ENCODE measurements around the gene CDC40. TPM values are rescaled to one million over a fixed set of nuclear protein-coding genes. Genes with fewer than 3 reads are reported as not detected.

CDC40 gene
- total RNA-seq, 1 experiment from 2014 or later: 26.2 TPM

GRCh38 chr6:110170081-110170480, 10.1 kb upstream of the CDC40 start:
- BruUV-seq (replicated peaks): no TSS peak
- H3K4me2 ChIP-seq (ENCODE audit: low read length): no peak overlapping the region
- no peak overlapping the region for H3K9ac ChIP-seq (ENCODE audit: low read length)
- ChIA-PET CTCF (no interaction called here), POLR2A (no interaction called here), RAD21 (ENCODE audit: low non-redundant PET in 1 of 2, low total read pairs in 2 of 2, uncharacterized antibody in 2 of 2, unreplicated experiment in 2 of 2) (no interaction called here)
- DNase-seq (ENCODE audit: low read depth, low spot score) (no peak), ATAC-seq (no peak)
- no peak overlapping the region for H2AFZ ChIP-seq (ENCODE audit: low read depth, low read length, poor library complexity, severe bottlenecking)
- no peaks in the 10 kb centered on the region for H3K27me3 ChIP-seq (ENCODE audit: insufficient read depth, low read length)
- peaks cover 6% of the 10 kb centered on the region; the same call in 1 of the 2 replicates for H4K20me1 ChIP-seq (ENCODE audit: insufficient read depth)
- H3K9me2 ChIP-seq (ENCODE audit: insufficient read depth): no peaks in the 10 kb centered on the region
- no peak for TF ChIP-seq MAX (IDR thresholded peaks at IDR 0.05)
- TF ChIP-seq POLR2AphosphoS5 (IDR thresholded peaks at IDR 0.05; ENCODE audit: low read depth, low read length): no peak
- no peak for TF ChIP-seq CEBPB (IDR thresholded peaks at IDR 0.05; ENCODE audit: low read depth)
- no peak for TF ChIP-seq REST (IDR thresholded peaks at IDR 0.05; ENCODE audit: low read depth)
- TF ChIP-seq ELF1 (IDR thresholded peaks at IDR 0.05; ENCODE audit: borderline replicate concordance, low read depth): no peak
- TF ChIP-seq EZH2phosphoT487 (IDR thresholded peaks at IDR 0.05; ENCODE audit: borderline replicate concordance): no peak
- no peak for TF ChIP-seq SP1 (IDR thresholded peaks at IDR 0.05; ENCODE audit: low read depth)
- no peak for TF ChIP-seq ZNF274 (IDR thresholded peaks at IDR 0.05; ENCODE audit: low read depth, low read length)
- TF ChIP-seq ATF3 (IDR thresholded peaks at IDR 0.05): no peak
- TF ChIP-seq SRF (IDR thresholded peaks at IDR 0.05; ENCODE audit: low read depth): no peak
- TF ChIP-seq YY1 (IDR thresholded peaks at IDR 0.05; ENCODE audit: extremely low read depth, insufficient replicate concordance, low read depth, low read length): no peak
- no peaks in the 10 kb centered on the region for H3K4me1 ChIP-seq (ENCODE audit: control insufficient read depth in 1 of 2, insufficient read depth in 2 of 2, low read length in 2 of 2)
- no peak overlapping the region for H3K4me3 ChIP-seq (replicated peaks in 1 of 2; ENCODE audit: low read depth in 1 of 2, low read length in 2 of 2)
- H3K79me2 ChIP-seq (ENCODE audit: insufficient read depth, low read length): peaks cover 61% of the 10 kb centered on the region
- H3K9me3 ChIP-seq (ENCODE audit: control insufficient read depth in 1 of 2, insufficient read depth in 1 of 2, low read depth in 1 of 2, low read length in 2 of 2): no peaks in the 10 kb centered on the region
- no peak overlapping the region for H3K27ac ChIP-seq (ENCODE audit: low read depth, low read length)
- intact Hi-C loops (cut with micrococcal nuclease): no loop called here
- no peaks in the 10 kb centered on the region for H3K36me3 ChIP-seq (ENCODE audit: control insufficient read depth in 1 of 2, insufficient read depth in 2 of 2, low read length in 2 of 2)

Measured in HCT116 (cell line).